HUES48 (cell line): ENCODE results near the gene TFF3.

Source experiments
- H3K27ac ChIP-seq: one replicate; pipeline ENCODE4 v1.7.0; 2013; ENCODE audit warnings: low read depth, low read length, inconsistent platforms
- H3K27me3 ChIP-seq: 2 replicates; pipeline ENCODE4 v1.6.1; 2013; ENCODE audit warnings: mild to moderate bottlenecking, low read length; ENCODE audit not compliant: control insufficient read depth, insufficient read depth
- H3K36me3 ChIP-seq: 2 replicates; pipeline ENCODE4 v1.6.1; 2013; ENCODE audit warnings: low read length; ENCODE audit not compliant: control insufficient read depth, insufficient read depth
- H3K4me1 ChIP-seq: 2 replicates; pipeline ENCODE4 v1.6.1; 2013; ENCODE audit warnings: mild to moderate bottlenecking, low read length; ENCODE audit not compliant: control insufficient read depth, insufficient read depth
- H3K4me3 ChIP-seq: 2 replicates; pipeline ENCODE4 v1.5.1; 2013; ENCODE audit warnings: mild to moderate bottlenecking, low read depth, low read length
- H3K9ac ChIP-seq: 2 replicates; pipeline ENCODE4 v1.6.1; 2013; ENCODE audit warnings: mild to moderate bottlenecking, low read depth, low read length, moderate library complexity
- H3K9me3 ChIP-seq: 2 replicates; pipeline ENCODE4 v1.6.1; 2013; ENCODE audit warnings: low read length; ENCODE audit not compliant: control insufficient read depth, insufficient read depth

The TFF3 gene

DNA sequence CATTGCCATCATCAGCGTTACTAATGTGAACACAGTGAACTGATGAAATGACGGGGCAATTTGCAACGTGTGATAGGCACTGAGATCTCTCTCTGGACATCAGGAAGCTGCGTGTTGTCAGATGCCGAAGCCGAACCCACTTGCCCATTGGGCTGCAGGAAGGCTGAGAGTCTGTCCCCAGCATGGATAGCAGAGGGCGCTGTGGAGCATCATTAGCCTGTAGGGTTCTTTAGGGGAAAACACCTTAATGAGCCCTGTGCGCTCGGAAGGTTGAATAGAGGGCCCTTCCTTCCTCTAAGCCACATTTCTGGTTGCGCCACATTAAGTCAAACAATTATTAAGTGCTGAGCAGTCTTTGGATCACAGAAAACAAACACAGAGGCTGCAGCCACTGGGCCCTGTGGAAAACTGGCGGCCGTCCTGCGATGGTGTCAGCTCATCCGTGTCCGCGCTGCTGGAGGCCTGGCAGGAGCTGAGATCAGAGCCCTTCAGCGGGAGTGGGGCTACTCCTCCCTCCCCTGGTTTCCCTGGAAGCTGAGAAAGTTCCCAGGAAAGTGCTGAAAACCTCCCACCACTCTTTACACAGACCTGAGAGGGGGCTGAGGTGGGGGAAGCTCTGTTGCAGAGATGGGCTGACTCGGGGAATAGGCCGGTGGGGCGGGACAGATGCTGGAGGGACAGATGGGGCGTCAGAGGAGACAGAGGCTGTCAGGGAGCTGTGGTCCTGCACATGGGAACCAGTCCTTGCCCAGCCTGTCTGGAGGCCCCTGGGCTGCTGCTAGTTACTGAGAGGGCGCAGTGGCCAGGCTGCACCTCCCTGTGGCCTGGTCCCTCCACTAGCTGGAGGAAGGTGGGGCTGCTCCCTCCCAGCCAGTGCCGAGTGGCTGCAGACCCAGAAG is 22.9 kb upstream of the TFF3 start:
- Histone ChIP-seq H3K9ac (no peak overlapping the region), H3K27ac (no peak overlapping the region), H3K36me3 (no peaks in the 10 kb centered on the region), H3K4me3 (no peak overlapping the region), H3K9me3 (no peaks in the 10 kb centered on the region), H3K4me1 (peaks cover 24% of the 10 kb centered on the region), H3K27me3 (no peaks in the 10 kb centered on the region)

DNA sequence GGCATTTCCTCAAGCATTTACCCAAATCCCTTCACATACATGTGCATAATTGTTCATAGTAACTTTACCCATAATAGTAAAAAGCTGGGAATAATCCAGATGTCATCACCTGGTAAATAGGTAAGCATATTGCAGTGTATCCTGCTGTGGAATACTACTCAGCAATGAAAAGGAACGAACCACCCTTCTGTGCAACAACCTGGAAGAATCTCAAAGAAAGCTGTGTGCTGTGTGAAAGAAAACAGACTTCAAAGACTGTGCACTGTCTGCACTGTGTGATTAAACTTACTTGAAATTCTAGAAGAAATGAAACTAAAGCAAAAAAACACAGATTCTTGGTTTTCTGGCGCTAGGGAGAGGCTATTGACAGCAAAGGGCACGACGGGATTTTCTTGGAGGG is 22.1 kb upstream of the TFF3 start:
- no peaks in the 10 kb centered on the region for H3K9me3 ChIP-seq
- H3K27me3 ChIP-seq, result no peaks in the 10 kb centered on the region
- no peak overlapping the region for H3K27ac ChIP-seq
- peaks cover 24% of the 10 kb centered on the region for H3K4me1 ChIP-seq
- H3K4me3 ChIP-seq, result no peak overlapping the region
- H3K36me3 ChIP-seq, result no peaks in the 10 kb centered on the region
- no peak overlapping the region for H3K9ac ChIP-seq

DNA sequence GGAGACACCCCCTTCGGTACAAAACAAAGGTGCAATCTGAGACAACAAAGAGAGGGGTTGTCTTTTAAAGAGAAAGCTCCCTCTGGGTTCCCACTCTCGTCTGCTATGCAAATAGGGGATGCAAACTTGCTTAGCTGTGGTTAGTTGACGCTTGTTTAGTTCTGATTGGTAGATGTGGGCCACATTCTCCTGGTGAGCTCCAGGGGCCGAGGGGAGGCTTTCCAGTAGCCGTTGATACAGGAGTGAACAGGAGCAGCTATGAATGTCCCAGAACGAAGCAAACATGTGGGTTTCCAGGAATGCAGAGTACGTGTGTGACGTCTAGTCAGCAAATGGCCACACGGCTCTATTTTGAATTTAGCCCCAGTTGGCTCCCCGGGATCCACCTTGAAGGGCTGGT is 20.8 kb upstream of the TFF3 start:
- H3K27ac ChIP-seq, result peak overlapping the region; percentile 85
- peaks cover 21% of the 10 kb centered on the region for H3K4me1 ChIP-seq
- no peaks in the 10 kb centered on the region for H3K36me3 ChIP-seq
- no peak overlapping the region for H3K9ac ChIP-seq
- 0 out of 2 replicates have a peak overlapping the region, but pooled peaks have one; percentile 16 for H3K4me3 ChIP-seq
- H3K27me3 ChIP-seq, result no peaks in the 10 kb centered on the region
- H3K9me3 ChIP-seq, result no peaks in the 10 kb centered on the region

DNA sequence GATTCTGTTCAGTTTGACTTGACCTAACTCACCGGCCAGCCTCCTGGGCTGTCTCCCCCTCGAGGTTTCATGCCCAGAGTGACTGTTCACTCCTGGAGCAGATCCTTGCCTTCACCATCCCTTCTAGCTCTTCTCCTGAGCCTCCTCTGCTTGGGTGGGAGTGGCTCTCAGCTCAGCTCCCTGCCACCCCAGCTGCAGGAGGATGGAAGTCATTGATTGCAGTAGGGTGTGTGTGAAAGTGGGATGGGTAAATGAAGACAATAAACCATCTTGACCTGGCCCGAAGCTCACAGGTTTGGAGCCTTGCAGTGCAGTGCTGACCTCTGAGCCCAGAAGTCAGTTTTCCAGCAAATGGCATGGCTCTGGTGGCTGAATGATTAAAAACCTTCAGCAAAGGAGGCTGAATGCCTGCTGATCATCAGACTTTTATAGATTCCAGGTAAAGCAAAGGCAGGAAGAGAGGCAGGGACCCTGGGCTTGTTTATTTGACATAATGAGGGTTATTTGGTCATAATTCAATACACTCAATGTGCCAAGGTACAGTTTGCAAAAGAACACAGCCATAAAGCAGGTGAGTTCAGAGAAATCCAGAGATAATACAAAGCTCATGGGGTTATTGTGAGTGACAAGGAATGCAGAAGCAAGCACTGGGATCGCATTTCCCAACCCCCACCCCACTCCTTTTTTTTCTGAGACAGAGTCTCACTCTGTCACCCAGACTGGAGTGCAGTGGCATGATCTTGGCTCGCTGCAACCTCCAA is 17.5 kb upstream of the TFF3 start:
- no peaks in the 10 kb centered on the region for H3K36me3 ChIP-seq
- no peaks in the 10 kb centered on the region for H3K27me3 ChIP-seq
- no peak overlapping the region for H3K9ac ChIP-seq
- 0 out of 2 replicates have a peak, but pooled peaks cover 6% of the 10 kb centered on the region for H3K9me3 ChIP-seq
- no peak overlapping the region for H3K4me3 ChIP-seq
- H3K27ac ChIP-seq, result no peak overlapping the region
- H3K4me1 ChIP-seq, result peaks cover 25% of the 10 kb centered on the region

DNA sequence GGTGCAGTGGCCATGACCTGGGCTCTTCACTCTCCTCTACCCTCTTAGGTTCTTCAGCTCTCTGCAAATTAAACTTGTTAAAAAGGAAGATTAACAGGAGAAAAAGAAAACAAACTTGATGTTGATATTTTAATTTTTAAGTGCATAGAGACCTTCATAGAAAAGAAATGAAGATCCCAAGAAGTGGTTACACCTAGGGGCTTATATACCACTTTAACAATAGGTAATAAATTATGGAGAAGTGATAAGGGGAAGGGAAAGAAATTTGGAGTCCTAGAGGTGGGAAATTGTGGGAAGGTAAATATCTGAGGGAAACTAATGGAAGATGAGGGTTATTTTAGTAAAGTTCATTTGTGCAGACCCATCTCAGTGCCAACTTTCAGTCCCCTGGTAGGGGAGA is 16.5 kb upstream of the TFF3 start:
- no peak overlapping the region for H3K9ac ChIP-seq
- no peaks in the 10 kb centered on the region for H3K36me3 ChIP-seq
- no peak overlapping the region for H3K27ac ChIP-seq
- H3K4me1 ChIP-seq, result peaks cover 22% of the 10 kb centered on the region
- H3K27me3 ChIP-seq, result no peaks in the 10 kb centered on the region
- H3K9me3 ChIP-seq, result 0 out of 2 replicates have a peak, but pooled peaks cover 6% of the 10 kb centered on the region
- H3K4me3 ChIP-seq, result no peak overlapping the region

DNA sequence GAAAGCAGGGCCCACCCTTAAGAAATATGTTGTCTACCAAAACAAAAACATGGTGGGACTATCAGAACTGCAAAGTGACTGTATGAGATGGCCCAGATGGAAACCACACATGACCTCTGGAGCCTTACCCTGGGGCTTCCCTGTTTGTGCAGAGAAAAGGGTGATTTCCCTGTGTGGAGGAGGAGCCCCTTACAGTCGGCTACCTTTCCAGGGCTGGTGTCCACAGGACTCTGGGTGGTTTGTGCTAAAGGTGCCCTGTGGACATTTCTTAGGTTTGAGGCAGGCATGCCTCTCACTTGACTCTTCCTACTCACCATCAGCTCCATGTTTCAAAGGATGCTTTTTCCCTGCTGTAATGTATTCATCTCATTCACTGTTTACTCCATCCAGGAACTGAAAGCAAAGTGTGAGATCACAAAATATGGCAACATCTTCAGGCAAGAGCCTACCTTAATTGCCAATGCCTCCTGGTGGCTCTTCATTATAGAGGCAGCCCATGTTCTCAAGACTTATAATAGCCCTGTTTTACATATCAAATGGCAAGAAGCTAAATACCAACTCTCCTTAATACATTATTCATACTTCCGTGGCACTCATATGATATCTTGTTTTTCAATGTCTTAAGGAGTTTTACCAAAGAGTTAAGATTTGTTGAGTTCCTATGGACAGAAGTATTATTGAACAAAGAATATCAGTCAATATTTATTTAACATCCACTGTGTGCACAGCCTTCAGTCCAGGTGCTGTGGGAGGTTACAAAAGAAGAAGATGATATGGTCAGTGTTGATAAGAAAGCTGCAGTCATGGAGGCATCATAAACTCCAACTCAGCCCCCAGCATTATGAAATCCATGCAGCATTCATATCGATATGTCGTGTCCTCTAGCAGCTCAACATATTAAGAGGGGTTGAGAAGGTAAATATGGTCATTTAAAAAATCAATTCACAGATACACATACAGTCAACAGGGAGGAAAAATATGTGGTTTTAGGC is 15.5 kb upstream of the TFF3 start:
- Histone ChIP-seq H3K4me3 (no peak overlapping the region; the same call in 1 of the 2 replicates), H3K9ac (no peak overlapping the region), H3K27me3 (no peaks in the 10 kb centered on the region), H3K4me1 (peaks cover 13% of the 10 kb centered on the region), H3K9me3 (0 out of 2 replicates have a peak, but pooled peaks cover 6% of the 10 kb centered on the region), H3K27ac (no peak overlapping the region), H3K36me3 (no peaks in the 10 kb centered on the region)

DNA sequence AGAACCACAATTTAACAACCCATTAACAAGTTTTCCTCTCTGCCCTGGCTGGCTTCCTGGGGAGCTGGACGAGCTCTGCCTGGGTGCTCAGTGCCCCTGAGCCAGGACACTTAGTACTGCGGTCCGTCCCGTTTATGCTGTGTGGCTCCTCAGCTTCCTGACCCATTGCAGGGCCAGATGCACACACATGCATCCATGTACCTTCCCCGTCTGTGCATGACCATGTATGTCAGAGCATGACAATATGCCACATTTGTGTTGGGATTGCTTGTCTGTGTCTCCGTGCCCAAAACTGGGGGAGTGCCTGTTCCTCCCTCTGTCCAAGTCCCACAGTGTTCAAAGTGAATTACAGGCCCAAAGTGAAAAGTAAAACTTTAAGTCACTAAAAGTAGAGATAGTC is 9.7 kb upstream of the TFF3 start:
- H3K27me3 ChIP-seq, result no peaks in the 10 kb centered on the region
- H3K9ac ChIP-seq, result no peak overlapping the region
- no peak overlapping the region for H3K27ac ChIP-seq
- H3K36me3 ChIP-seq, result no peaks in the 10 kb centered on the region
- no peak overlapping the region for H3K4me3 ChIP-seq
- H3K9me3 ChIP-seq, result 0 out of 2 replicates have a peak, but pooled peaks cover 6% of the 10 kb centered on the region
- H3K4me1 ChIP-seq, result no peaks in the 10 kb centered on the region

DNA sequence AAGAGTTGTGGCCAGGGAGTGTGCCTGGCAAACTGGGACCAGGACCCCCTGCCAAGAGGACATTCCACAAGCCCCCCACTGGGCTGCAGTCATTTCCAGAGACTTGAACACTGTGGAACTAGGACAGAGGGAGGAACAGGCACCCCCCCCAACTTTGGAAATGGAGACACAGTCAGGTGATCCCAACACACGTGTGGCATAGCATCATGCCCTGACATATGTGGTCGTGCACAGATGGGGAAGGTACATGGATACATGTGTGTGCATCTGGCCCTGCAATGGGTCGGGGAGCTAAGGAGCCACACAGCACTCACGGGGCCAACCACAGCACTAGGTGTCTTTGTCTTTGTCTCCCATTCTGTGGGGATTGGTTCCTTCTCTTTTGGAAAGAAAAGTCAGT is 6.6 kb upstream of the TFF3 start:
- H3K27me3 ChIP-seq, result no peaks in the 10 kb centered on the region
- H3K36me3 ChIP-seq, result no peaks in the 10 kb centered on the region
- no peak overlapping the region for H3K4me3 ChIP-seq
- H3K27ac ChIP-seq, result no peak overlapping the region
- peaks cover 13% of the 10 kb centered on the region; the same call in 1 of the 2 replicates for H3K4me1 ChIP-seq
- H3K9me3 ChIP-seq, result no peaks in the 10 kb centered on the region
- no peak overlapping the region for H3K9ac ChIP-seq

DNA sequence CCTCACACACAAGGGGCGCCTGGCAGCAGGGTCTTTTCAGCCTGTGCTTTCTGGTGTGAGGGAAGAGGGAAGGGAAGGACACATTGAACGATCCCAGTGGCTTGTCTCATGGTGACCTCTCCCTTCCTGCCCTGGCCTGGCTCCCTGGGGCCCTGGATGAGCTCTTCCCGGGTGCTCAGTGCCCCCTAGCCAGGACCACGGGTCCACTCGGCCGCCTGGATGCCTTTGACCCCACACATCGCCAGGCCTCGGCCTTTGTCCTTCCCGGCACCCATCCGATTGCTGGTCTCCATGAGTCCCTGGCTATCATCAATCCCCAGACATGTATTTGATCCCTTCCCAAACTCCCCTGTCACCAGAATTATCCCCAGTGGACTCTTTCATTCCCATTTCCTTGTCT is 6.0 kb upstream of the TFF3 start:
- H3K4me3 ChIP-seq, result no peak overlapping the region
- H3K4me1 ChIP-seq, result peaks cover 17% of the 10 kb centered on the region; the same call in 1 of the 2 replicates
- no peak overlapping the region for H3K9ac ChIP-seq
- H3K27me3 ChIP-seq, result no peaks in the 10 kb centered on the region
- H3K9me3 ChIP-seq, result no peaks in the 10 kb centered on the region
- no peaks in the 10 kb centered on the region for H3K36me3 ChIP-seq
- no peak overlapping the region for H3K27ac ChIP-seq

DNA sequence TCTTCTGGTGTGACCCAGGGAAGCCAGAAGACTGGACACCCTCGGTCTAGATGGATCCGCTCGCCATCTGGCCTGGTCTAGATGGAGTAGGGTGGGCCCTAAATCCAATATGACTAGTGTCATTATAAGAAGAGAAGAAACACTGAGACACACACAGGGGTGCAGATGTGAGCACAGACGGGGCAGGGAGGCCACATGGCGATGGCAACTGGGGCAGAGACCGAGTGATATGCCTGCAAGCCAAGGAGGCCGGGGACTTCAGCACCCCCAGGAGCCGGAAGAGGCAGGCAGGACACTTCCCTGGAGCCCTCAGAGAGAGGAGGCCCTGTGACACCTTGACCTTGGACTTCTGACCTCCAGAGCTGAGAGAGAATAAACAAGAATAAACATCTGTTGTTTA is 5.6 kb upstream of the TFF3 start:
- Histone ChIP-seq H3K27me3 (no peaks in the 10 kb centered on the region), H3K27ac (no peak overlapping the region), H3K9ac (no peak overlapping the region), H3K4me1 (peaks cover 17% of the 10 kb centered on the region; the same call in 1 of the 2 replicates), H3K36me3 (no peaks in the 10 kb centered on the region), H3K4me3 (no peak overlapping the region), H3K9me3 (no peaks in the 10 kb centered on the region)
